PC-9 (cell line): Measurements from ENCODE around the gene TBL2. TPM values are rescaled to one million over a fixed set of nuclear protein-coding genes. Genes with fewer than 3 reads are reported as not detected.

Experiments
- BruUV-seq: library from RNA; stranded (reverse); fragments of 400-500 nt; replicated peaks from 2 replicates; lab custom pipeline; 2021; lab: Mats Ljungman, UMichigan
- CTCF ChIA-PET: fragments of 300-600 bp; sonication (Branson Sonifier 250); formaldehyde crosslinking; loops from one replicate; lab custom pipeline; 2022; ENCODE audit warnings: antibody characterized with exemption; lab: Charles Lee
- POLR2A ChIA-PET: fragments of 300-600 bp; sonication (Branson Sonifier 250); formaldehyde crosslinking; loops from one replicate; lab custom pipeline; 2022; ENCODE audit warnings: antibody characterized with exemption; ENCODE audit not compliant: unreplicated experiment; lab: Charles Lee
- DNase-seq, 2 experiments: peaks; one replicate each; pipeline versions ENCODE4 v3.0.0 to v3.0.0-alpha.2; 2015 to 2022; ENCODE audit warnings: mixed read lengths in 1 of 2
- H2AFZ ChIP-seq: fragments of 200-600 bp; sonication (generic); 2 replicates; pipeline ENCODE4 v1.8.1; 2017; ENCODE audit warnings: antibody characterized with exemption
- H3F3A ChIP-seq: fragments of 200-600 bp; sonication (generic); 2 replicates; pipeline ENCODE4 v1.8.1; 2017; ENCODE audit warnings: antibody characterized with exemption, mild to moderate bottlenecking, low read depth; ENCODE audit not compliant: insufficient read depth
- H3K27ac ChIP-seq: fragments of 200-600 bp; sonication (generic); 2 replicates; pipeline ENCODE4 v1.6.1; 2016; ENCODE audit warnings: mixed run types
- H3K27me3 ChIP-seq: fragments of 200-600 bp; sonication (generic); 2 replicates; pipeline ENCODE4 v1.6.1; 2016; ENCODE audit warnings: low read depth, mixed run types; ENCODE audit not compliant: insufficient read depth
- H3K36me3 ChIP-seq: fragments of 200-600 bp; sonication (generic); 2 replicates; pipeline ENCODE4 v1.6.1; 2016; ENCODE audit warnings: low read depth, mixed run types
- H3K4me1 ChIP-seq: fragments of 200-600 bp; sonication (generic); replicated peaks from 2 replicates; pipeline ENCODE4 v1.6.1; 2016; ENCODE audit warnings: mixed run types; ENCODE audit not compliant: insufficient read depth
- H3K4me2 ChIP-seq: fragments of 200-600 bp; sonication (generic); 2 replicates; pipeline ENCODE4 v1.6.1; 2017; ENCODE audit warnings: mixed run types
- H3K4me3 ChIP-seq: fragments of 200-600 bp; sonication (generic); 2 replicates; pipeline ENCODE4 v1.6.1; 2016; ENCODE audit warnings: mixed run types
- H3K79me2 ChIP-seq: fragments of 200-600 bp; sonication (generic); 2 replicates; pipeline ENCODE4 v1.6.1; 2017; ENCODE audit warnings: low read depth, mixed run types
- H3K9me2 ChIP-seq: fragments of 200-600 bp; sonication (generic); 2 replicates; pipeline ENCODE4 v1.8.1; 2017; ENCODE audit warnings: mild to moderate bottlenecking; ENCODE audit not compliant: insufficient read depth
- H3K9me3 ChIP-seq: fragments of 200-600 bp; sonication (generic); 2 replicates; pipeline ENCODE4 v1.8.1; 2016; ENCODE audit warnings: low read depth; ENCODE audit not compliant: insufficient read depth
- H4K20me1 ChIP-seq: fragments of 200-600 bp; sonication (generic); 2 replicates; pipeline ENCODE4 v1.8.1; 2017; ENCODE audit not compliant: insufficient read depth
- CTCF ChIP-seq: fragments of 200-600 bp; sonication (generic); conservative IDR thresholded peaks from 2 replicates; pipeline ENCODE4 v1.6.1; 2017; ENCODE audit warnings: mixed run types, antibody characterized with exemption, mild to moderate bottlenecking, moderate library complexity
- EZH2 ChIP-seq: fragments of 200-600 bp; sonication (generic); IDR thresholded peaks from 2 replicates; pipeline ENCODE4 v1.8.0; 2017; ENCODE audit warnings: antibody characterized with exemption, low read depth
- intact Hi-C: fragments of 100-400 bp; cut with micrococcal nuclease; formaldehyde crosslinking; loops from one replicate; pipeline ENCODE4 v1.10.0; 2022; ENCODE audit not compliant: unreplicated experiment
- total RNA-seq: library from RNA; stranded (reverse); gene quantifications from 2 replicates; pipeline ENCODE4 v1.2.3, GENCODE V29; 2021

Gene TBL2
- total RNA-seq, 1 experiment from 2014 or later: 49.2 TPM

DNA sequence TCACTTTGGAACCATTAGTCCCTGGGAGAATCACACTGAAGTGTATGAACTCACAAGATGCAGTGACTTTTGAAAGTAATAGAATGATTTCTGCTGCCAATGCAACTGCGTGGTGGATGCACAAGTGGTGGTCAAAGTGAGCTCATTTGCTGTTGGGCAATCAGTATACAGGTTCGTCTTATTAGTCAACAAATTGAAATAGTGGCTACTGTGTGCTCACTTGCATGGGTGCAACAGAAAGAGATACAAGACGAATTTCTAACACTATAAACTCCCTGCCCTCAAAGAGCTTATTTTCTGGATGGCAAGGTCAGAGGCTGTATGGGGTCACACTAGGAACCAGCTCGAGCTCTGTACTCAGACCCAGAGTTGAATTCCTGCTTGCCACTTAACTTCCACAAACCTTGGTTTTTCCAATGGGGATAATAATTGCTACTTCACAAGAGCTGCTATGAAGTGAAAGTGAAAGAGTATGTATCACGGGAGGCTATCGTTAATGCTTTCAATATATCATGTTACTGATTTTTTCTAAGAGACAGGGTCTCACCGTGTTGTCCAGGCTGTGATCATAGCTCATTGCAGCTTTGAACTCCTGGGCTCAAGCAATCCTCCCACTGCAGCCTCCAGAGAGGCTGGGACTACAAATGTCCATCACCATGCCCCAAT, 12.6 kb downstream of the TBL2 start:
- Histone ChIP-seq H3K27me3 (no peaks in the 10 kb centered on the region), H3K36me3 (no peaks in the 10 kb centered on the region), H3K9me3 (no peaks in the 10 kb centered on the region), H3K27ac (no peak overlapping the region), H3F3A (peaks cover 35% of the 10 kb centered on the region; the same call in 1 of the 2 replicates), H3K9me2 (no peaks in the 10 kb centered on the region), H3K4me3 (no peak overlapping the region), H3K4me1 (no peaks in the 10 kb centered on the region), H2AFZ (no peak overlapping the region), H4K20me1 (no peaks in the 10 kb centered on the region; the same call in none of the 2 replicates), H3K79me2 (no peaks in the 10 kb centered on the region), H3K4me2 (peak overlapping the region; percentile 8; the same call in 1 of the 2 replicates)
- DNase-seq: no peak
- no TSS peak for BruUV-seq
- intact Hi-C loops: no loop called here
- POLR2A ChIA-PET: interaction anchor here (0.5 to 0.7 kb wide), 4 partner anchors 9 to 110 kb away, joined by 3 to 7 read pairs (median 4); no protein-coding TSS in a partner anchor
- TF ChIP-seq CTCF (no peak), EZH2 (no peak)
- CTCF ChIA-PET: no interaction called here

- H3K4me1 ChIP-seq: peaks cover 20% of the 10 kb centered on the region
- peak overlapping the region; percentile 43; the same call in 1 of the 2 replicates for H3K27ac ChIP-seq
- peaks cover 16% of the 10 kb centered on the region for H4K20me1 ChIP-seq
- no peak overlapping the region for H3K4me3 ChIP-seq
- intact Hi-C loops: no loop called here
- no peak overlapping the region for H2AFZ ChIP-seq
- H3K9me2 ChIP-seq: no peaks in the 10 kb centered on the region
- CTCF ChIA-PET: no interaction called here
- 0 out of 2 replicates have a peak overlapping the region, but pooled peaks have one; percentile 20 for H3K4me2 ChIP-seq
- no peaks in the 10 kb centered on the region for H3K9me3 ChIP-seq
- peak in 1 of 2 experiments; percentile 65 for DNase-seq
- no peaks in the 10 kb centered on the region for H3K36me3 ChIP-seq
- peaks cover 40% of the 10 kb centered on the region for H3F3A ChIP-seq
- POLR2A ChIA-PET: interaction anchor here (0.6 to 0.7 kb wide), 3 partner anchors 11 to 161 kb away, joined by 3 to 5 read pairs (median 4); partner anchors contain the start of gene MLXIPL
- peaks cover 16% of the 10 kb centered on the region for H3K79me2 ChIP-seq
- no peak for TF ChIP-seq EZH2
- TF ChIP-seq CTCF: no peak
- BruUV-seq: no TSS peak
- H3K27me3 ChIP-seq: no peaks in the 10 kb centered on the region
Measured at GRCh38 chr7:73560109-73560835, 18.1 kb downstream of the TBL2 start.

GRCh38 chr7:73557397-73558257, 20.8 kb downstream of the TBL2 start, which contains the start of gene BCL7B:
Gene BCL7B, minus strand, starts transcription at chr7:73557690. Its CDS starts 112 bp downstream, at chr7:73557578.
- ChIA-PET CTCF (no interaction called here), POLR2A (interaction anchor here (0.7 to 1.4 kb wide), 3 partner anchors 38 to 937 kb away, joined by 4 to 9 read pairs (median 4); no protein-coding TSS in a partner anchor)
- H3F3A ChIP-seq: peaks cover 36% of the 10 kb centered on the region
- no peak for TF ChIP-seq EZH2
- TF ChIP-seq CTCF: no peak
- no peaks in the 10 kb centered on the region for H3K9me2 ChIP-seq
- TSS peak; percentile 74 for BruUV-seq
- H2AFZ ChIP-seq: peak within 1 kb of the TSS; percentile 82
- H3K27me3 ChIP-seq: no peaks in the 10 kb centered on the region
- H4K20me1 ChIP-seq: peaks cover 41% of the 10 kb centered on the region
- peak within 1 kb of the TSS; percentile 68 for H3K4me3 ChIP-seq
- H3K4me2 ChIP-seq: peak within 1 kb of the TSS; percentile 86
- no peaks in the 10 kb centered on the region for H3K36me3 ChIP-seq
- intact Hi-C loops: no loop called here
- H3K4me1 ChIP-seq: peaks cover 24% of the 10 kb centered on the region
- peak; percentile 47 to 83 for DNase-seq
- peak within 1 kb of the TSS; percentile 84 for H3K27ac ChIP-seq
- H3K9me3 ChIP-seq: no peaks in the 10 kb centered on the region
- peaks cover 42% of the 10 kb centered on the region for H3K79me2 ChIP-seq
